ENCODE results near the gene NAA20. TPM values are rescaled to one million over a fixed set of nuclear protein-coding genes. Genes with fewer than 3 reads are reported as not detected.

The NAA20 gene
- total and polyA plus RNA-seq, 2 of the 13 experiments (the other 11 are each of a cell fraction or from before 2014, with no cell fraction given), result 81.9 to 82.8 TPM

DNA sequence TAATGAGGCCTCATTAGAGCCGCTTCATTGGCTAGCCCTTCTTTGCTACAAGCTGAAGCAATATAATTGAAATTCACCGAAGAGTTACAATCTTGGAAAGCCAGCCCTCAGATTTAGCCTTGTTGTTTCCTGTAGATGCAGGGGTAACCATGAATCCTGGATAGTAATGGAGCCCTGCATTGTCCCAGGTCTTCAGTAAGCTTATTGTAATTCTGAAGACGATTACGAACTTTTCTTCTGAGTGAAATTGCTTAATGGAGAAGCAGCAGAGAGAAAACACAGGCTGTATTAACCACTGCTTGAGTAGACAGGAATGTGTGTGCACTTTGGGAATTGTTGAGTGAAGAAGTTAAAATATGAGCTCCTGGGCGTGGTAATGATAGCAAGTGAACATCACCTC, 26.3 kb upstream of the NAA20 start (continued):
- TF ChIP-seq, protein P1, sequence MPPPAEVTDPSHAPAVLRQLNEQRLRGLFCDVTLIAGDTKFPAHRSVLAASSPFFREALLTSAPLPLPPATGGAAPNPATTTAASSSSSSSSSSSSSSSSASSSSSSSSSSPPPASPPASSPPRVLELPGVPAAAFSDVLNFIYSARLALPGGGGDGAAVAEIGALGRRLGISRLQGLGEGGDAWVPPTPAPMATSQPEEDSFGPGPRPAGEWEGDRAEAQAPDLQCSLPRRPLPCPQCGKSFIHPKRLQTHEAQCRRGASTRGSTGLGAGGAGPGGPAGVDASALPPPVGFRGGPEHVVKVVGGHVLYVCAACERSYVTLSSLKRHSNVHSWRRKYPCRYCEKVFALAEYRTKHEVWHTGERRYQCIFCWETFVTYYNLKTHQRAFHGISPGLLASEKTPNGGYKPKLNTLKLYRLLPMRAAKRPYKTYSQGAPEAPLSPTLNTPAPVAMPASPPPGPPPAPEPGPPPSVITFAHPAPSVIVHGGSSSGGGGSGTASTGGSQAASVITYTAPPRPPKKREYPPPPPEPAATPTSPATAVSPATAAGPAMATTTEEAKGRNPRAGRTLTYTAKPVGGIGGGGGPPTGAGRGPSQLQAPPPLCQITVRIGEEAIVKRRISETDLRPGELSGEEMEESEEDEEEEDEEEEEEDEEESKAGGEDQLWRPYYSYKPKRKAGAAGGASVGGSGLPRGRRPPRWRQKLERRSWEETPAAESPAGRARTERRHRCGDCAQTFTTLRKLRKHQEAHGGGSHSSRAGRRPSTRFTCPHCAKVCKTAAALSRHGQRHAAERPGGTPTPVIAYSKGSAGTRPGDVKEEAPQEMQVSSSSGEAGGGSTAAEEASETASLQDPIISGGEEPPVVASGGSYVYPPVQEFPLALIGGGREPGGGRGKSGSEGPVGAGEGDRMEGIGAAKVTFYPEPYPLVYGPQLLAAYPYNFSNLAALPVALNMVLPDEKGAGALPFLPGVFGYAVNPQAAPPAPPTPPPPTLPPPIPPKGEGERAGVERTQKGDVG (CRISPR knock-in tag; IDR thresholded peaks at IDR 0.05; ENCODE audit: borderline replicate concordance), result no peak
- no peak for TF ChIP-seq PAWR (CRISPR knock-in tag; IDR thresholded peaks at IDR 0.05; ENCODE audit: borderline replicate concordance)

DNA sequence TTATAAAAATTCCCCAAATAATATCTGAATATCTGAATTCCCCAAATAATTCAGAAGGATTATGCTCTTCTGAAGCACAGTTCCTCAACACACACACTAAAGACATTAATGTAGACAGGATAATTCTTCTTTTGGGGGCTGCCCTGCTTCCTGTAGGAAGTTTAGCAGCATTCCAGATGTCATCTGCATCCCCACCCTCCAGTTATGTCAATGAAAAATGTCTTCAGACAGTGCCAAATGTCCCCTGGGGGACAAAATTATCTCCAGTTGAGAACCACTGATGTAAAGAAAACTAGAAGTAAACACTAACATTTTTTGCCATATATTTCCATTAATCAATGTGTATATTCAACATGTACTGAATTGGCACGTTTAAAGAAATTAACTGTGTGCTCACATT, 25.9 kb upstream of the NAA20 start:
- H2AFZ ChIP-seq (ENCODE audit: low read length), result no peak overlapping the region
- in situ Hi-C loops (cut with HindIII; ENCODE audit: extremely low pct_ligation_motif_present, low pct_unique_long_range_greater_than_20kb), result no loop called here
- H3K4me2 ChIP-seq (ENCODE audit: low read depth, low read length), result no peak overlapping the region

More for the DNA sequence above, 25.9 kb upstream of the NAA20 start:
- BruUV-seq (replicated peaks), result no TSS peak
- 31% methylated on average over 1 of the region's 1 CpG for WGBS (ENCODE audit: low lambda C conversion rate)
- no peaks in the 10 kb centered on the region for H3K9me3 ChIP-seq (ENCODE audit: low read length)
- H3K4me1 ChIP-seq (ENCODE audit: insufficient read depth, low read length), result peaks cover 21% of the 10 kb centered on the region
- ATAC-seq (no peak), FAIRE-seq (no peak), DNase-seq (ENCODE audit: low spot score) (no peak)
- TF ChIP-seq, protein P2, sequence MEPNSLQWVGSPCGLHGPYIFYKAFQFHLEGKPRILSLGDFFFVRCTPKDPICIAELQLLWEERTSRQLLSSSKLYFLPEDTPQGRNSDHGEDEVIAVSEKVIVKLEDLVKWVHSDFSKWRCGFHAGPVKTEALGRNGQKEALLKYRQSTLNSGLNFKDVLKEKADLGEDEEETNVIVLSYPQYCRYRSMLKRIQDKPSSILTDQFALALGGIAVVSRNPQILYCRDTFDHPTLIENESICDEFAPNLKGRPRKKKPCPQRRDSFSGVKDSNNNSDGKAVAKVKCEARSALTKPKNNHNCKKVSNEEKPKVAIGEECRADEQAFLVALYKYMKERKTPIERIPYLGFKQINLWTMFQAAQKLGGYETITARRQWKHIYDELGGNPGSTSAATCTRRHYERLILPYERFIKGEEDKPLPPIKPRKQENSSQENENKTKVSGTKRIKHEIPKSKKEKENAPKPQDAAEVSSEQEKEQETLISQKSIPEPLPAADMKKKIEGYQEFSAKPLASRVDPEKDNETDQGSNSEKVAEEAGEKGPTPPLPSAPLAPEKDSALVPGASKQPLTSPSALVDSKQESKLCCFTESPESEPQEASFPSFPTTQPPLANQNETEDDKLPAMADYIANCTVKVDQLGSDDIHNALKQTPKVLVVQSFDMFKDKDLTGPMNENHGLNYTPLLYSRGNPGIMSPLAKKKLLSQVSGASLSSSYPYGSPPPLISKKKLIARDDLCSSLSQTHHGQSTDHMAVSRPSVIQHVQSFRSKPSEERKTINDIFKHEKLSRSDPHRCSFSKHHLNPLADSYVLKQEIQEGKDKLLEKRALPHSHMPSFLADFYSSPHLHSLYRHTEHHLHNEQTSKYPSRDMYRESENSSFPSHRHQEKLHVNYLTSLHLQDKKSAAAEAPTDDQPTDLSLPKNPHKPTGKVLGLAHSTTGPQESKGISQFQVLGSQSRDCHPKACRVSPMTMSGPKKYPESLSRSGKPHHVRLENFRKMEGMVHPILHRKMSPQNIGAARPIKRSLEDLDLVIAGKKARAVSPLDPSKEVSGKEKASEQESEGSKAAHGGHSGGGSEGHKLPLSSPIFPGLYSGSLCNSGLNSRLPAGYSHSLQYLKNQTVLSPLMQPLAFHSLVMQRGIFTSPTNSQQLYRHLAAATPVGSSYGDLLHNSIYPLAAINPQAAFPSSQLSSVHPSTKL (CRISPR knock-in tag; IDR thresholded peaks at IDR 0.05), result no peak
- TF ChIP-seq, protein P3, sequence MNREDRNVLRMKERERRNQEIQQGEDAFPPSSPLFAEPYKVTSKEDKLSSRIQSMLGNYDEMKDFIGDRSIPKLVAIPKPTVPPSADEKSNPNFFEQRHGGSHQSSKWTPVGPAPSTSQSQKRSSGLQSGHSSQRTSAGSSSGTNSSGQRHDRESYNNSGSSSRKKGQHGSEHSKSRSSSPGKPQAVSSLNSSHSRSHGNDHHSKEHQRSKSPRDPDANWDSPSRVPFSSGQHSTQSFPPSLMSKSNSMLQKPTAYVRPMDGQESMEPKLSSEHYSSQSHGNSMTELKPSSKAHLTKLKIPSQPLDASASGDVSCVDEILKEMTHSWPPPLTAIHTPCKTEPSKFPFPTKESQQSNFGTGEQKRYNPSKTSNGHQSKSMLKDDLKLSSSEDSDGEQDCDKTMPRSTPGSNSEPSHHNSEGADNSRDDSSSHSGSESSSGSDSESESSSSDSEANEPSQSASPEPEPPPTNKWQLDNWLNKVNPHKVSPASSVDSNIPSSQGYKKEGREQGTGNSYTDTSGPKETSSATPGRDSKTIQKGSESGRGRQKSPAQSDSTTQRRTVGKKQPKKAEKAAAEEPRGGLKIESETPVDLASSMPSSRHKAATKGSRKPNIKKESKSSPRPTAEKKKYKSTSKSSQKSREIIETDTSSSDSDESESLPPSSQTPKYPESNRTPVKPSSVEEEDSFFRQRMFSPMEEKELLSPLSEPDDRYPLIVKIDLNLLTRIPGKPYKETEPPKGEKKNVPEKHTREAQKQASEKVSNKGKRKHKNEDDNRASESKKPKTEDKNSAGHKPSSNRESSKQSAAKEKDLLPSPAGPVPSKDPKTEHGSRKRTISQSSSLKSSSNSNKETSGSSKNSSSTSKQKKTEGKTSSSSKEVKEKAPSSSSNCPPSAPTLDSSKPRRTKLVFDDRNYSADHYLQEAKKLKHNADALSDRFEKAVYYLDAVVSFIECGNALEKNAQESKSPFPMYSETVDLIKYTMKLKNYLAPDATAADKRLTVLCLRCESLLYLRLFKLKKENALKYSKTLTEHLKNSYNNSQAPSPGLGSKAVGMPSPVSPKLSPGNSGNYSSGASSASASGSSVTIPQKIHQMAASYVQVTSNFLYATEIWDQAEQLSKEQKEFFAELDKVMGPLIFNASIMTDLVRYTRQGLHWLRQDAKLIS (CRISPR knock-in tag; IDR thresholded peaks at IDR 0.05), result no peak
- no peak for TF ChIP-seq ZNF564 (CRISPR knock-in tag; IDR thresholded peaks at IDR 0.05)
- TF ChIP-seq NR2F6 (IDR thresholded peaks at IDR 0.05), result no peak
- TF ChIP-seq NR2F6 (CRISPR knock-in tag; IDR thresholded peaks at IDR 0.05), result no peak
- TF ChIP-seq TCF12 (IDR thresholded peaks at IDR 0.05), result no peak
- TF ChIP-seq TCF12 (CRISPR knock-in tag; IDR thresholded peaks at IDR 0.05), result no peak
- no peaks in the 10 kb centered on the region for H3K36me3 ChIP-seq (replicated peaks in 1 of 2; ENCODE audit: control insufficient read depth in 1 of 2, insufficient read depth in 2 of 2, low read length in 2 of 2)
- H3K9ac ChIP-seq (ENCODE audit: insufficient read depth, low read depth, low read length), result no peak overlapping the region
- POLR2A ChIA-PET, result no interaction called here
- H3K27me3 ChIP-seq (ENCODE audit: control insufficient read depth in 1 of 2, insufficient read depth in 2 of 2, low read length in 2 of 2), result no peaks in the 10 kb centered on the region
- H3K79me2 ChIP-seq (ENCODE audit: insufficient read depth, low read length), result no peaks in the 10 kb centered on the region
- CTCF ChIA-PET (ENCODE audit: low intra/inter-chr PET ratio, low total read pairs), result no interaction called here
- no peaks in the 10 kb centered on the region for H4K20me1 ChIP-seq (ENCODE audit: insufficient read depth, low read length)
- no peak overlapping the region for H3K27ac ChIP-seq (ENCODE audit: extremely low read length, insufficient read depth, low read length)
- intact Hi-C loops (cut with micrococcal nuclease; ENCODE audit: unreplicated experiment), result no loop called here
- no peak overlapping the region for H3K4me3 ChIP-seq (replicated peaks in 1 of 3; ENCODE audit: insufficient read depth in 1 of 3, low read depth in 2 of 3, low read length in 3 of 3)
